MCF 10A (cell line): ENCODE data around the gene TNFRSF8. TPM values are rescaled to one million over a fixed set of nuclear protein-coding genes. Genes with fewer than 3 reads are reported as not detected.

Source experiments
- BruUV-seq: library from RNA; stranded (reverse); fragments of 400-500 nt; replicated peaks from 2 replicates; lab custom pipeline; 2021; lab: Mats Ljungman, UMichigan
- CTCF ChIA-PET: fragments of 300-600 bp; sonication (Branson Sonifier 250); formaldehyde crosslinking; extraction: SDS; loops from one replicate; lab custom pipeline; 2021; ENCODE audit warnings: antibody characterized with exemption, inconsistent platforms; lab: Yijun Ruan, JAX
- POLR2A ChIA-PET: fragments of 300-600, 350-650 bp; sonication (Branson Sonifier 250); formaldehyde crosslinking; extraction: SDS; loops from one replicate; lab custom pipeline; 2020; ENCODE audit warnings: antibody characterized with exemption, inconsistent platforms; lab: Yijun Ruan, JAX
- DNase-seq: peaks from one replicate; pipeline ENCODE4 v3.0.0-alpha.2; 2018; ENCODE audit not compliant: unreplicated experiment
- H3K27ac Mint-ChIP-seq: one replicate; pipeline ENCODE4 v1.8.0; 2022; ENCODE audit warnings: mild to moderate bottlenecking, low read depth, mixed read lengths; ENCODE audit not compliant: unreplicated experiment
- H3K27me3 Mint-ChIP-seq: one replicate; pipeline ENCODE4 v1.8.0; 2022; ENCODE audit warnings: mixed read lengths; ENCODE audit not compliant: insufficient read depth, unreplicated experiment
- H3K36me3 Mint-ChIP-seq: one replicate; pipeline ENCODE4 v1.8.0; 2022; ENCODE audit warnings: mild to moderate bottlenecking, moderate library complexity, mixed read lengths; ENCODE audit not compliant: insufficient read depth, unreplicated experiment
- H3K4me1 Mint-ChIP-seq: one replicate; pipeline ENCODE4 v1.8.0; 2022; ENCODE audit warnings: mixed read lengths; ENCODE audit not compliant: insufficient read depth, unreplicated experiment
- H3K4me3 Mint-ChIP-seq: one replicate; pipeline ENCODE4 v1.8.0; 2022; ENCODE audit warnings: mild to moderate bottlenecking, moderate library complexity, mixed read lengths; ENCODE audit not compliant: unreplicated experiment
- H3K9me3 Mint-ChIP-seq: one replicate; pipeline ENCODE4 v1.8.0; 2022; ENCODE audit warnings: mixed read lengths; ENCODE audit not compliant: unreplicated experiment
- intact Hi-C: fragments of 100-400 bp; cut with micrococcal nuclease; formaldehyde crosslinking; loops from 2 replicates; pipeline ENCODE4 v1.14.1; 2022
- total RNA-seq: library from RNA; stranded (reverse); gene quantifications from 2 replicates; pipeline ENCODE4 v1.2.3, GENCODE V29; 2022
- TF ChIP-seq, protein P1 (sequence below): fragments of 200-600 bp; IDR thresholded peaks from one replicate; pipeline ENCODE4 v1.8.0; 2022; ENCODE audit warnings: antibody characterized with exemption, mild to moderate bottlenecking; ENCODE audit not compliant: unreplicated experiment

The TNFRSF8 gene
- total RNA-seq, 1 experiment from 2014 or later, result not detected

DNA sequence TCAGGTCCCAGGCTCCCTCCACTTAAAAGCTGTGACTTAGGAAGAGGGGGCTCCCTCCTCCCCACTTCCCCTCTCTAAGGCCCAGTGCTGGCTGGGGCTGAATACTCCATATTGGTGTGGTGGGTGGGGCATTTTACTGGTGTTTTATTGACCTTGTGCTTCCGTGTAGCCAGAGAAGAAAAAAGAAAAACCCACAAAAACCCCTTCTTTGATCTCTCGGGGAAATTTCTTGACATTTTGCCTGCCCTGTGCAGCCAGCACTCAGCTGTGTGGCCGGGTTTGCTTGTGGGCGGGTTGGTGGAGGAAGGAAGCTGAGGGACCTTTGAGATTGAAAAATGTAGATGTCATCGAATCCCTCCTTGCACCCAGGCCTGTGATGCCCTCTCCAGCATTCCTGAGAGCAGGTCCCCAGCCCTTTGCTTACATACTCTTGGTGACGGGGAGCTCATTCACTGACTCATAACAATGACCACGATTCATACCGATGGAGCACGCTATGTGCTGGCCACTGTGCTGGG is 24.8 kb downstream of the TNFRSF8 start:
- Mint-ChIP-seq H3K27ac (no peak overlapping the region), H3K36me3 (no peaks in the 10 kb centered on the region), H3K9me3 (peaks cover 18% of the 10 kb centered on the region), H3K4me3 (no peak overlapping the region), H3K4me1 (peaks cover 10% of the 10 kb centered on the region), H3K27me3 (no peaks in the 10 kb centered on the region)
- CTCF ChIA-PET, result interaction anchor here (1.0 kb wide), 1 partner anchor 14 kb away, joined by 3 read pairs; no protein-coding TSS in a partner anchor
- POLR2A ChIA-PET, result no interaction called here
- no peak for DNase-seq
- intact Hi-C loops, result no loop called here
- BruUV-seq, result no TSS peak
- TF ChIP-seq, protein P1, sequence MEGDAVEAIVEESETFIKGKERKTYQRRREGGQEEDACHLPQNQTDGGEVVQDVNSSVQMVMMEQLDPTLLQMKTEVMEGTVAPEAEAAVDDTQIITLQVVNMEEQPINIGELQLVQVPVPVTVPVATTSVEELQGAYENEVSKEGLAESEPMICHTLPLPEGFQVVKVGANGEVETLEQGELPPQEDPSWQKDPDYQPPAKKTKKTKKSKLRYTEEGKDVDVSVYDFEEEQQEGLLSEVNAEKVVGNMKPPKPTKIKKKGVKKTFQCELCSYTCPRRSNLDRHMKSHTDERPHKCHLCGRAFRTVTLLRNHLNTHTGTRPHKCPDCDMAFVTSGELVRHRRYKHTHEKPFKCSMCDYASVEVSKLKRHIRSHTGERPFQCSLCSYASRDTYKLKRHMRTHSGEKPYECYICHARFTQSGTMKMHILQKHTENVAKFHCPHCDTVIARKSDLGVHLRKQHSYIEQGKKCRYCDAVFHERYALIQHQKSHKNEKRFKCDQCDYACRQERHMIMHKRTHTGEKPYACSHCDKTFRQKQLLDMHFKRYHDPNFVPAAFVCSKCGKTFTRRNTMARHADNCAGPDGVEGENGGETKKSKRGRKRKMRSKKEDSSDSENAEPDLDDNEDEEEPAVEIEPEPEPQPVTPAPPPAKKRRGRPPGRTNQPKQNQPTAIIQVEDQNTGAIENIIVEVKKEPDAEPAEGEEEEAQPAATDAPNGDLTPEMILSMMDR, result no peak

DNA sequence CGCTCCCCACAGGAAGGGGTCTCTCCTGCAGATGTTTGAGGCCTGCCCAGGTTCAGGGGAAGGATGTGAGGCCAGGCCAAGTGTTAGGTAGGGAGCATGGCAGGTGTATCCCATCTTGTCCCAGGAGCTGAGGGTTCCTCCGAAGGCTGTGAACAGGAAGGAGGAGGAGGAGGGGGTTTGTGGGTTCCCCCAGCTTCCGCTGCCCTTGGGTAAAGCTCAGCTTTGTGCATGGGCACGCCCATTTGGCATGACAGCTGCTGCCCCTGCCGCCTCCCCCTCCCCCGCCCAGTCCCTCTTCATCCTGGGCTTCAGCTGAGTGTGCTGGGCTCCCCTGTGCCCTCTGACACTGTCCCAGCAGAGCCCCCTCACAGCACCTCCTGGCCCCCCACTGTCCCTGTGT is 25.5 kb downstream of the TNFRSF8 start:
- ChIA-PET POLR2A (no interaction called here), CTCF (interaction anchor here (1.0 kb wide), 1 partner anchor 14 kb away, joined by 3 read pairs; no protein-coding TSS in a partner anchor)
- TF ChIP-seq, protein P1, result no peak
- intact Hi-C loops, result no loop called here
- H3K27me3 Mint-ChIP-seq, result no peaks in the 10 kb centered on the region
- H3K4me1 Mint-ChIP-seq, result peaks cover 7% of the 10 kb centered on the region
- no peak for DNase-seq
- H3K27ac Mint-ChIP-seq, result no peak overlapping the region
- no peaks in the 10 kb centered on the region for H3K36me3 Mint-ChIP-seq
- no peak overlapping the region for H3K4me3 Mint-ChIP-seq
- H3K9me3 Mint-ChIP-seq, result peaks cover 15% of the 10 kb centered on the region
- no TSS peak for BruUV-seq

- DNase-seq, result no peak
- no peak overlapping the region for H3K27ac Mint-ChIP-seq
- peaks cover 10% of the 10 kb centered on the region for H3K9me3 Mint-ChIP-seq
- CTCF ChIA-PET, result no interaction called here
- H3K4me3 Mint-ChIP-seq, result no peak overlapping the region
- H3K27me3 Mint-ChIP-seq, result no peaks in the 10 kb centered on the region
- BruUV-seq, result no TSS peak
- POLR2A ChIA-PET, result no interaction called here
- no peaks in the 10 kb centered on the region for H3K36me3 Mint-ChIP-seq
- no peaks in the 10 kb centered on the region for H3K4me1 Mint-ChIP-seq
- intact Hi-C loops, result no loop called here
- TF ChIP-seq, protein P1, result no peak
These were observed 27.2 kb downstream of the TNFRSF8 start for GRCh38 chr1:12090326-12090725.

GRCh38 chr1:12091191-12091590 is 28.1 kb downstream of the TNFRSF8 start:
- H3K27ac Mint-ChIP-seq, result no peak overlapping the region
- TF ChIP-seq, protein P1, result no peak
- no peaks in the 10 kb centered on the region for H3K27me3 Mint-ChIP-seq
- H3K4me3 Mint-ChIP-seq, result no peak overlapping the region
- POLR2A ChIA-PET, result no interaction called here
- intact Hi-C loops, result no loop called here
- CTCF ChIA-PET, result no interaction called here
- no TSS peak for BruUV-seq
- no peaks in the 10 kb centered on the region for H3K4me1 Mint-ChIP-seq
- no peak for DNase-seq
- no peaks in the 10 kb centered on the region for H3K36me3 Mint-ChIP-seq
- peaks cover 16% of the 10 kb centered on the region for H3K9me3 Mint-ChIP-seq
